Prostate gland (tissue), 2 donors: ENCODE measurements around the gene CCL4. TPM values are rescaled to one million over a fixed set of nuclear protein-coding genes. Genes with fewer than 3 reads are reported as not detected.

Experiments
- DNase-seq: peaks from one replicate; pipeline ENCODE4 v3.0.0-alpha.2; 2019; ENCODE audit warnings: low spot score
- H3K27ac ChIP-seq, 2 donors: fragments of 200-600 bp; sonication (generic); 2 replicates each; pipeline ENCODE4 v1.5.1; 2017 to 2019
- H3K27me3 ChIP-seq: fragments of 200-600 bp; sonication (generic); replicated peaks from 2 replicates; pipeline ENCODE4 v1.5.1; 2019; ENCODE audit not compliant: insufficient read depth
- H3K36me3 ChIP-seq, 2 donors: fragments of 200-600 bp; sonication (generic); 1 replicate in 1 of 2; 2 replicates in 1 of 2; pipeline versions ENCODE4 v1.5.1 to v1.8.1; 2017 to 2019
- H3K4me1 ChIP-seq: fragments of 200-600 bp; sonication (generic); replicated peaks from 2 replicates; pipeline ENCODE4 v1.5.1; 2019
- H3K4me3 ChIP-seq, 2 donors: fragments of 200-600 bp; sonication (generic); 2 replicates each; pipeline ENCODE4 v1.5.1; 2017 to 2019
- H3K9me3 ChIP-seq: fragments of 200-600 bp; sonication (generic); 2 replicates; pipeline ENCODE4 v1.5.1; 2017
- POLR2A ChIP-seq: fragments of 450-650 bp; IDR thresholded peaks from one replicate; pipeline ENCODE4 v1.6.1; 2016; ENCODE audit warnings: antibody characterized with exemption, mild to moderate bottlenecking
- POLR2AphosphoS5 ChIP-seq: sonication (generic); formaldehyde crosslinking; IDR thresholded peaks from one replicate; pipeline ENCODE4 v1.6.1; 2017; ENCODE audit warnings: antibody characterized with exemption
- WGBS: methylation state at CpG from one replicate; pipeline ENCODE4 v1.1.5; 2018; 5-methylcytosine and 5-hydroxymethylcytosine counted together
- intact Hi-C: fragments of 100-400 bp; cut with DNase I; formaldehyde crosslinking; loops from one replicate; pipeline ENCODE4 v1.14.2; 2022
- small RNA-seq, 2 donors: library from RNA; depleted of rRNA; stranded (forward); fragments of <200 nt; gene quantifications; one replicate each; pipeline ENCODE3, GENCODE V24; 2016
- total RNA-seq, 2 donors: library from RNA; depleted of rRNA; stranded (reverse); fragments of >200 nt; gene quantifications; one replicate each; pipeline ENCODE4 v1.1.0, GENCODE V29; 2016
- TF ChIP-seq, protein P1 (sequence below), 4 experiments: fragments of 200-600 bp in 2 of 4; fragments of 450-650 bp in 2 of 4; sonication (generic) in 2 of 4; IDR thresholded peaks; 1 replicate in 3 of 4; 2 replicates in 1 of 4; pipeline ENCODE4 v1.5.1; 2016 to 2019; ENCODE audit warnings: antibody characterized with exemption in 4 of 4, mild to moderate bottlenecking in 2 of 4, moderate library complexity in 2 of 4

The CCL4 gene
- total RNA-seq, 2 donors from 2014 or later: 0.57 to 1.5 TPM

DNA sequence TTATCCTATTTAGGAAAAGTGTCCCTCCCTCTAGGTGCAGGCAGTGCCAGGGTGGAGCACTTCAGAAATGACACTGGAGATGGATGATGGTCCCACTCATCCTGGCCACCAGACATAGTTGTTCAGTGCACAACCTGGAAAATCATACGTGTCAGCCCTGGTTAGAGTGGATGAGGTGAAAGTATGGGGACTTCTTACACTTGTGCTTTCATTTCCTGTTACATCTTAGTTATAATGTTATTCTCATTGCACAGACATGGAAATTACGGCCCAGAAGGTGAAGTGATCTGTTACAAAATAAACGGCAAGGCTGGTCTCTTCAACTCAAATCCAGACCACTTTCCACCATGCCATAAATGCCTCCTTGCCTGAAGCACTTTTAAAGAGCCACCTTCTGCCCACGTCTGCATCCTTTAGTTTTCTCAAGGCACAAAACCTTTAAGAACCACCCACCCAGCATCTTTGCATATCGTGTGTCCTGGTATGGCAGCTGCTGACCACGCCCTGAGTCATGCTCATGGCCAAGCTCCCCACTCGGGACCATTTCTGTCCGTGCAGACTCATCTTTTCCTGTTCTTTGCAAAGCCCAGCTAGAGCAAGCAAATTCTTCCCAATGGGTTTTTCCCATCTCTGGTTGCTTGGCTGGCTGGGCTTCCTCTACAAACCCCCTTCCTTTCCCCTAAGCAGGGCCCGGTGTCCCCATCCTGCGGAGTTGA lies 50.4 kb downstream of the CCL4 start:
- Histone ChIP-seq H3K36me3 (no peaks in the 10 kb centered on the region), H3K27ac (no peak overlapping the region), H3K4me3 (no peak overlapping the region), H3K27me3 (no peaks in the 10 kb centered on the region), H3K9me3 (no peaks in the 10 kb centered on the region), H3K4me1 (no peaks in the 10 kb centered on the region)
- 72% methylated on average over 10 of the region's 10 CpGs for WGBS
- TF ChIP-seq, protein P1, sequence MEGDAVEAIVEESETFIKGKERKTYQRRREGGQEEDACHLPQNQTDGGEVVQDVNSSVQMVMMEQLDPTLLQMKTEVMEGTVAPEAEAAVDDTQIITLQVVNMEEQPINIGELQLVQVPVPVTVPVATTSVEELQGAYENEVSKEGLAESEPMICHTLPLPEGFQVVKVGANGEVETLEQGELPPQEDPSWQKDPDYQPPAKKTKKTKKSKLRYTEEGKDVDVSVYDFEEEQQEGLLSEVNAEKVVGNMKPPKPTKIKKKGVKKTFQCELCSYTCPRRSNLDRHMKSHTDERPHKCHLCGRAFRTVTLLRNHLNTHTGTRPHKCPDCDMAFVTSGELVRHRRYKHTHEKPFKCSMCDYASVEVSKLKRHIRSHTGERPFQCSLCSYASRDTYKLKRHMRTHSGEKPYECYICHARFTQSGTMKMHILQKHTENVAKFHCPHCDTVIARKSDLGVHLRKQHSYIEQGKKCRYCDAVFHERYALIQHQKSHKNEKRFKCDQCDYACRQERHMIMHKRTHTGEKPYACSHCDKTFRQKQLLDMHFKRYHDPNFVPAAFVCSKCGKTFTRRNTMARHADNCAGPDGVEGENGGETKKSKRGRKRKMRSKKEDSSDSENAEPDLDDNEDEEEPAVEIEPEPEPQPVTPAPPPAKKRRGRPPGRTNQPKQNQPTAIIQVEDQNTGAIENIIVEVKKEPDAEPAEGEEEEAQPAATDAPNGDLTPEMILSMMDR (IDR thresholded peaks at IDR 0.05): no peak
- TF ChIP-seq POLR2A (no peak), POLR2AphosphoS5 (no peak)
- DNase-seq: no peak
- intact Hi-C loops: no loop called here

Small RNA genes lying within 50 kb of the gene (small RNA-seq; reads per million reads assigned to genes)
- 0 reads per million in 2 donors for gene RN7SL301P

Other genes starting within 250 kb of the CCL4 start
- under 1 TPM in 1 of 2 donors, not detected in 1; 0.40 TPM for gene HEATR9, start 234.9 kb upstream of the CCL4 start, total RNA-seq
- gene CCL5, start 223.5 kb upstream of the CCL4 start, total RNA-seq: 1 to 10 TPM; 1.2 to 4.5 TPM
- gene RDM1, start 173.1 kb upstream of the CCL4 start, total RNA-seq: 1 to 10 TPM in 1 of 2 donors, not detected in 1; 2.4 TPM
- gene LYZL6, start 160.1 kb upstream of the CCL4 start, total RNA-seq: 1 to 10 TPM in 1 of 2 donors, not detected in 1; 4.4 TPM
- gene CCL16, start 122.3 kb upstream of the CCL4 start, total RNA-seq: not detected
- 10 to 100 TPM; 19.9 to 28.0 TPM for gene CCL14, start 117.1 kb upstream of the CCL4 start, total RNA-seq
- not detected for gene CCL15, start 102.3 kb upstream of the CCL4 start, total RNA-seq
- 1 to 10 TPM; 7.4 to 8.7 TPM for gene CCL23, start 85.9 kb upstream of the CCL4 start, total RNA-seq
- gene CCL18, start 39.6 kb upstream of the CCL4 start, total RNA-seq: 1 to 10 TPM in 1 of 2 donors, not detected in 1; 2.4 TPM
- gene CCL3, start 13.7 kb upstream of the CCL4 start, total RNA-seq: not detected
- 1 to 10 TPM in 1 of 2 donors, under 1 TPM in 1; 0.96 to 3.9 TPM for gene TBC1D3B, start 72.8 kb downstream of the CCL4 start, total RNA-seq
- not detected for gene CCL3L1, start 92.9 kb downstream of the CCL4 start, total RNA-seq
- gene CCL4L2, start 107.2 kb downstream of the CCL4 start, total RNA-seq: under 1 TPM in 1 of 2 donors, not detected in 1; 0.32 TPM
- under 1 TPM in 1 of 2 donors, not detected in 1; 0.85 TPM for gene TBC1D3I, start 160.7 kb downstream of the CCL4 start, total RNA-seq
- gene TBC1D3G, start 220.1 kb downstream of the CCL4 start, total RNA-seq: 1 to 10 TPM in 1 of 2 donors, not detected in 1; 8.7 TPM